Liver (tissue), 3 donors: ENCODE results near the gene ATF7.

Experiments used
- CTCF ChIP-seq: fragments of 150-350 bp; IDR thresholded peaks from 2 replicates; pipeline ENCODE4 v1.5.1; 2017; ENCODE audit warnings: improper control_type of control experiment, low read depth, low read length; ENCODE audit not compliant: missing input control
- EGR1 ChIP-seq, 2 donors: IDR thresholded peaks; 2 replicates each; pipeline ENCODE4 v1.6.1; 2016 to 2018; ENCODE audit warnings: antibody characterized with exemption in 2 of 2, low read depth in 2 of 2
- GABPA ChIP-seq, 2 donors: IDR thresholded peaks in 1 of 2; conservative IDR thresholded peaks in 1 of 2; 2 replicates each; pipeline ENCODE4 v1.6.1; 2016; ENCODE audit warnings: antibody characterized with exemption in 2 of 2, mild to moderate bottlenecking in 1 of 2, moderate library complexity in 1 of 2
- HNF4G ChIP-seq: IDR thresholded peaks from 2 replicates; pipeline ENCODE4 v1.6.1; 2016; ENCODE audit warnings: antibody characterized with exemption
- JUND ChIP-seq, 2 donors: IDR thresholded peaks; 2 replicates each; pipeline ENCODE4 v1.6.1; 2016; ENCODE audit warnings: antibody characterized with exemption in 2 of 2
- MAX ChIP-seq: IDR thresholded peaks from 2 replicates; pipeline ENCODE4 v1.6.1; 2016; ENCODE audit warnings: antibody characterized with exemption
- REST ChIP-seq: IDR thresholded peaks from 2 replicates; pipeline ENCODE4 v1.6.1; 2016; ENCODE audit warnings: antibody characterized with exemption, mild to moderate bottlenecking
- RXRA ChIP-seq, 2 donors: IDR thresholded peaks; 2 replicates each; pipeline ENCODE4 v1.6.1; 2017 to 2018; ENCODE audit warnings: antibody characterized with exemption in 2 of 2, mild to moderate bottlenecking in 1 of 2
- SP1 ChIP-seq: IDR thresholded peaks from 2 replicates; pipeline ENCODE4 v1.6.1; 2018; ENCODE audit warnings: antibody characterized with exemption, mild to moderate bottlenecking
- TAF1 ChIP-seq: conservative IDR thresholded peaks from 2 replicates; pipeline ENCODE4 v1.6.1; 2016; ENCODE audit warnings: antibody characterized with exemption, mild to moderate bottlenecking
- YY1 ChIP-seq: IDR thresholded peaks from 2 replicates; pipeline ENCODE4 v1.6.1; 2016; ENCODE audit warnings: antibody characterized with exemption, mild to moderate bottlenecking
- ZBTB33 ChIP-seq: IDR thresholded peaks from 2 replicates; pipeline ENCODE4 v1.6.1; 2016; ENCODE audit warnings: antibody characterized with exemption
- donor health status: healthy.
- donor health status: healthy.

- TF ChIP-seq CTCF (no peak), GABPA (IDR thresholded peaks at IDR 0.05 in 1 of 2, conservative IDR thresholded peaks at IDR 0.05 in 1 of 2) (no peak), EGR1 (IDR thresholded peaks at IDR 0.05; ENCODE audit: low read depth in 2 of 2) (no peak), REST (no peak), SP1 (no peak), TAF1 (no peak), YY1 (no peak), JUND (IDR thresholded peaks at IDR 0.05) (no peak), HNF4G (no peak), MAX (no peak), ZBTB33 (no peak), RXRA (IDR thresholded peaks at IDR 0.05) (no peak)
Observed at GRCh38 chr12:53567961-53568808, 58.0 kb downstream of the ATF7 start.
